ENCODE results near the gene TMOD1. TPM values are rescaled to one million over a fixed set of nuclear protein-coding genes. Genes with fewer than 3 reads are reported as not detected.

The TMOD1 gene
- polyA plus RNA-seq, 1 of the 3 experiments (the other 2 are of a cell fraction), result 0.54 TPM

DNA sequence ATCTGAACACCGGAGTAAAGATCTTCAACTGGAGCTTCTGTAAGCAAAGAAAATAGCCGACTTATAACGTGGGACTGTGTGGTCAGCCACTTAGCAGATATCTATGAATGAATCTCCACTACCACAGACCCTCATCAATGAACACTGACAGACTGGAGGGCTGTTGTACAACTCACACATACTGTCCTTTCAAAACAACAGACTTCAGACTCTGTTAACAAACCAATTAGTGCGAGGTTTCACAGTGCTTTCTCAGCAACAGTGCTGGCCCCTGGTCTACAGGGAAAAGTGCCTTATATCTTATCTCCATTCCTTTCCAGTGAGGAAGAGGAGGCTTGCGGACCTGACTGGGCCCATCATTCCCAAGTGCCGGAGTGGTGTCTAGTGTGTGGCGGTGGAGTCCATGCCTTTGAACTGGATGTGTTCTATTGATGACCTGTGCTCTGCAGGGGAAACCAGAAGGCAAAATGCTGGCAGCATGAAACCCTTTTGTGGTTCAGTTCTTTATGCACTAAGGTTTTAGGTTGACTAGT is 97.9 kb downstream of the TMOD1 start:
- H3K27me3 ChIP-seq (ENCODE audit: insufficient read depth), result no peaks in the 10 kb centered on the region
- H3F3A ChIP-seq (replicated peaks; ENCODE audit: insufficient read depth), result no peaks in the 10 kb centered on the region
- peaks cover 8 to 48% of the 10 kb centered on the region in 2 experiments for H3K36me3 ChIP-seq (replicated peaks in 1 of 2; ENCODE audit: control insufficient read depth in 1 of 2, insufficient read depth in 2 of 2, low read length in 1 of 2)
- no peak for TF ChIP-seq EZH2phosphoT487 (IDR thresholded peaks at IDR 0.05; ENCODE audit: borderline replicate concordance, low read depth)
- TF ChIP-seq YY1 (IDR thresholded peaks at IDR 0.05; ENCODE audit: low read depth), result no peak
- TF ChIP-seq RXRA (IDR thresholded peaks at IDR 0.05; ENCODE audit: borderline replicate concordance, low read depth), result no peak
- TF ChIP-seq TAF1 (IDR thresholded peaks at IDR 0.05; ENCODE audit: borderline replicate concordance, low read depth, low read length), result no peak
- no peak for TF ChIP-seq TEAD4 (IDR thresholded peaks at IDR 0.05; ENCODE audit: borderline replicate concordance, insufficient read depth)
- no peak for TF ChIP-seq SIN3A (IDR thresholded peaks at IDR 0.05; ENCODE audit: borderline replicate concordance, low read depth, low read length)
- TF ChIP-seq, protein P1, sequence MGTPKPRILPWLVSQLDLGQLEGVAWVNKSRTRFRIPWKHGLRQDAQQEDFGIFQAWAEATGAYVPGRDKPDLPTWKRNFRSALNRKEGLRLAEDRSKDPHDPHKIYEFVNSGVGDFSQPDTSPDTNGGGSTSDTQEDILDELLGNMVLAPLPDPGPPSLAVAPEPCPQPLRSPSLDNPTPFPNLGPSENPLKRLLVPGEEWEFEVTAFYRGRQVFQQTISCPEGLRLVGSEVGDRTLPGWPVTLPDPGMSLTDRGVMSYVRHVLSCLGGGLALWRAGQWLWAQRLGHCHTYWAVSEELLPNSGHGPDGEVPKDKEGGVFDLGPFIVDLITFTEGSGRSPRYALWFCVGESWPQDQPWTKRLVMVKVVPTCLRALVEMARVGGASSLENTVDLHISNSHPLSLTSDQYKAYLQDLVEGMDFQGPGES (IDR thresholded peaks at IDR 0.05; ENCODE audit: low read depth, low read length), result no peak
- no peaks in the 10 kb centered on the region for H4K20me1 ChIP-seq (ENCODE audit: insufficient read depth)
- no peak overlapping the region for H3K4me3 ChIP-seq (ENCODE audit: low read depth in 2 of 2, low read length in 1 of 2)
- no peaks in the 10 kb centered on the region for H3K9me3 ChIP-seq
- POLR2A ChIA-PET, result interaction anchor here (1.0 to 1.9 kb wide), 8 partner anchors 16 to 132 kb away, joined by 3 to 10 read pairs (median 5); partner anchors contain the start of genes NCBP1, TMOD1 and TSTD2
- peaks cover 0 to 27% of the 10 kb centered on the region in 2 experiments; a peak in 2 of 4 replicates for H3K4me1 ChIP-seq (ENCODE audit: control insufficient read depth in 1 of 2, insufficient read depth in 2 of 2, low read depth in 1 of 2, low read length in 1 of 2)
- no peak for DNase-seq
- CTCF ChIA-PET, result interaction anchor here (0.7 to 28.6 kb wide), 36 partner anchors 9 to 743 kb away, joined by 3 to 677 read pairs (median 9); partner anchors contain the start of genes NCBP1, TMOD1 and TSTD2
- no peak overlapping the region for H2AFZ ChIP-seq (ENCODE audit: low read depth)
- H3K27ac ChIP-seq (ENCODE audit: low read depth in 2 of 2, low read length in 1 of 2), result peak overlapping the region in 1 of 2 experiments; percentile 58; a peak in 2 of 4 replicates
- WGBS (ENCODE audit: low lambda C conversion rate), result 63% methylated on average over 7 of the region's 7 CpGs
- H3K9ac ChIP-seq, result no peak overlapping the region
- no peaks in the 10 kb centered on the region for H3K9me2 ChIP-seq
- H3K4me2 ChIP-seq, result no peak overlapping the region
- no peaks in the 10 kb centered on the region for H3K79me2 ChIP-seq (ENCODE audit: insufficient read depth)

DNA sequence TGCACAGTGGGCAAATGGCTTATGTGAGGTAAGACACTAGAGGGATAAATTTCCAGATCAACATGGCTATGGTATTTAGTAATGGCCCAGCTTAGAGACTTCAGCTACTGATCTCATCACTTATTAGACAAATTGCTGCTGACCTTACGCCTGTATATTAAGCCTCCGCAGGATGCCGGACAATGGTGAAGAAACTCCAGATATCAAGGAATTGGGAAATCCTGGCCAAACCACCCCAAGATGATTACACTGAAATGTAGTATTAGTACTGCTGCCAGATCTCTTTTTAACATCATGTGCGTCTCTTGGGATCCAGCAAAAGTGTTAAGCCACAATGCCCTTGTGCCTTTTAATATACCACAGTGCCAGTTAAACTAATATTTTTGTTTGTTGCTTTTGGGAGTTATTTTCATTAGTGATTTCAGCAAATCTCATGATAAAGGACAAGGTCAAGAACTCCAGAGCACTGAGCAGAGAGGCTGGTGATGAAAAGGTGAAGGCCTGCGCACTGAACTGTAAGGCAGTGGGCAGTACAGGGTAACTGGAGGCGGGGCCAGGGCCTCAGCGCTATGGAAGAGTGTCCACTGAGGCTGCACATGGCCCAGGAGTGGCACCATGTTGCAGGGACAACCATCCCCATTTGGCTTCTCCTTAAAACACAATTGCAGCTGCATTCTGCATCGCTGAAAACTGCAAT is 99.2 kb downstream of the TMOD1 start:
- Histone ChIP-seq H3K27ac (ENCODE audit: low read depth in 2 of 2, low read length in 1 of 2) (peak overlapping the region in 1 of 2 experiments; percentile 35; a peak in 1 of 4 replicates), H3K79me2 (ENCODE audit: insufficient read depth) (no peaks in the 10 kb centered on the region), H2AFZ (ENCODE audit: low read depth) (no peak overlapping the region), H3K27me3 (ENCODE audit: insufficient read depth) (no peaks in the 10 kb centered on the region), H3F3A (replicated peaks; ENCODE audit: insufficient read depth) (no peaks in the 10 kb centered on the region), H3K9ac (no peak overlapping the region), H3K4me2 (no peak overlapping the region), H4K20me1 (ENCODE audit: insufficient read depth) (no peaks in the 10 kb centered on the region), H3K9me3 (no peaks in the 10 kb centered on the region), H3K4me1 (ENCODE audit: control insufficient read depth in 1 of 2, insufficient read depth in 2 of 2, low read depth in 1 of 2, low read length in 1 of 2) (peaks cover 0 to 24% of the 10 kb centered on the region in 2 experiments; a peak in 2 of 4 replicates), H3K9me2 (no peaks in the 10 kb centered on the region), H3K36me3 (replicated peaks in 1 of 2; ENCODE audit: control insufficient read depth in 1 of 2, insufficient read depth in 2 of 2, low read length in 1 of 2) (peaks cover 8 to 61% of the 10 kb centered on the region in 2 experiments), H3K4me3 (ENCODE audit: low read depth in 2 of 2, low read length in 1 of 2) (no peak overlapping the region)
- ChIA-PET CTCF (interaction anchor here (1.3 to 28.6 kb wide), 6 partner anchors 11 to 131 kb away, joined by 3 to 677 read pairs (median 56); partner anchors contain the start of genes NCBP1 and TSTD2), POLR2A (no interaction called here)
- WGBS (ENCODE audit: low lambda C conversion rate), result 98% methylated on average over 8 of the region's 8 CpGs
- TF ChIP-seq MEF2A (IDR thresholded peaks at IDR 0.05; ENCODE audit: borderline replicate concordance, low read depth), result no peak
- no peak for TF ChIP-seq FOXM1 (IDR thresholded peaks at IDR 0.05; ENCODE audit: low read depth)
- TF ChIP-seq, protein P2, sequence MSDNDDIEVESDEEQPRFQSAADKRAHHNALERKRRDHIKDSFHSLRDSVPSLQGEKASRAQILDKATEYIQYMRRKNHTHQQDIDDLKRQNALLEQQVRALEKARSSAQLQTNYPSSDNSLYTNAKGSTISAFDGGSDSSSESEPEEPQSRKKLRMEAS (IDR thresholded peaks at IDR 0.05; ENCODE audit: low read depth), result no peak
- TF ChIP-seq EP300 (IDR thresholded peaks at IDR 0.05; ENCODE audit: borderline replicate concordance in 1 of 2, low read depth in 1 of 2, low read length in 1 of 2), result no peak
- no peak for TF ChIP-seq TAF1 (IDR thresholded peaks at IDR 0.05; ENCODE audit: borderline replicate concordance, low read depth, low read length)
- TF ChIP-seq SMC3 (IDR thresholded peaks at IDR 0.05; ENCODE audit: low read depth, low read length), result no peak
- TF ChIP-seq, protein P3, sequence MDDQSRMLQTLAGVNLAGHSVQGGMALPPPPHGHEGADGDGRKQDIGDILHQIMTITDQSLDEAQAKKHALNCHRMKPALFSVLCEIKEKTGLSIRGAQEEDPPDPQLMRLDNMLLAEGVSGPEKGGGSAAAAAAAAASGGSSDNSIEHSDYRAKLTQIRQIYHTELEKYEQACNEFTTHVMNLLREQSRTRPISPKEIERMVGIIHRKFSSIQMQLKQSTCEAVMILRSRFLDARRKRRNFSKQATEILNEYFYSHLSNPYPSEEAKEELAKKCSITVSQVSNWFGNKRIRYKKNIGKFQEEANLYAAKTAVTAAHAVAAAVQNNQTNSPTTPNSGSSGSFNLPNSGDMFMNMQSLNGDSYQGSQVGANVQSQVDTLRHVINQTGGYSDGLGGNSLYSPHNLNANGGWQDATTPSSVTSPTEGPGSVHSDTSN (IDR thresholded peaks at IDR 0.05), result no peak
- no peak for DNase-seq
